OCI-LY1 (cell line): ENCODE results near the gene LAMA1.

ENCODE experiments used
- EZH2 ChIP-seq: fragments of 200-600 bp; sonication (generic), shearing (Covaris generic); IDR thresholded peaks from 2 replicates; pipeline ENCODE4 v1.8.0; 2017; ENCODE audit warnings: borderline replicate concordance, mixed run types, mild to moderate bottlenecking, antibody characterized with exemption, low read length, moderate library complexity, mixed read lengths
- TF ChIP-seq, protein P1 (sequence below): fragments of 200-600 bp; sonication (generic), shearing (Covaris generic); IDR thresholded peaks from 2 replicates; pipeline ENCODE4 v1.5.1; 2017; ENCODE audit warnings: mild to moderate bottlenecking, antibody characterized with exemption, low read length, moderate library complexity, mixed read lengths

DNA sequence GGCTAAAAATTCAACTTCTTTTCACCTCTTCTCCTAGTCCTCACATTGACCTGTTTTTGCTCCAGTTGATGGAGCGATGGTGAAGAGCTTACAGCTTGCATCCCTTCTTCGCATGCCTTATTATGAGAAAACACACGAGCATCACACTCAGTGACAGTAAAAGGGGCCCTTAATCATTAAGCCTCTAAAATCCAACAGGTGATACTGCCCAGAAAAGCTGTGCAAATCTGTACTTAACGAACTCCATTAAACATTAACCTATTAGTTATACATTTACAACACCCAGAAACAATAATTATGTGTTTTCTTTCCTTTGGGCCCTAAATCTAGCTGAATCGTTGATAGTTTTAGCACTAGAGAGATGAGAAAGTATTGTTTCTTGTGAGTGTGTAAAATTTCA, 54.8 kb downstream of the LAMA1 start:
- TF ChIP-seq, protein P1, sequence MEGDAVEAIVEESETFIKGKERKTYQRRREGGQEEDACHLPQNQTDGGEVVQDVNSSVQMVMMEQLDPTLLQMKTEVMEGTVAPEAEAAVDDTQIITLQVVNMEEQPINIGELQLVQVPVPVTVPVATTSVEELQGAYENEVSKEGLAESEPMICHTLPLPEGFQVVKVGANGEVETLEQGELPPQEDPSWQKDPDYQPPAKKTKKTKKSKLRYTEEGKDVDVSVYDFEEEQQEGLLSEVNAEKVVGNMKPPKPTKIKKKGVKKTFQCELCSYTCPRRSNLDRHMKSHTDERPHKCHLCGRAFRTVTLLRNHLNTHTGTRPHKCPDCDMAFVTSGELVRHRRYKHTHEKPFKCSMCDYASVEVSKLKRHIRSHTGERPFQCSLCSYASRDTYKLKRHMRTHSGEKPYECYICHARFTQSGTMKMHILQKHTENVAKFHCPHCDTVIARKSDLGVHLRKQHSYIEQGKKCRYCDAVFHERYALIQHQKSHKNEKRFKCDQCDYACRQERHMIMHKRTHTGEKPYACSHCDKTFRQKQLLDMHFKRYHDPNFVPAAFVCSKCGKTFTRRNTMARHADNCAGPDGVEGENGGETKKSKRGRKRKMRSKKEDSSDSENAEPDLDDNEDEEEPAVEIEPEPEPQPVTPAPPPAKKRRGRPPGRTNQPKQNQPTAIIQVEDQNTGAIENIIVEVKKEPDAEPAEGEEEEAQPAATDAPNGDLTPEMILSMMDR: no peak
- no peak for TF ChIP-seq EZH2
